BJ (cell line): ENCODE measurements around the gene CD79B. TPM values are rescaled to one million over a fixed set of nuclear protein-coding genes. Genes with fewer than 3 reads are reported as not detected.

Experiments used
- CTCF ChIA-PET: fragments of 350-600 bp; formaldehyde crosslinking; extraction: SDS; loops from one replicate; lab custom pipeline; 2021; ENCODE audit warnings: antibody characterized with exemption, inconsistent platforms; lab: Yijun Ruan, JAX
- POLR2A ChIA-PET: fragments of 300-600 bp; sonication (Branson Sonifier 250); formaldehyde crosslinking; extraction: SDS; loops from one replicate; lab custom pipeline; 2021; ENCODE audit warnings: antibody characterized with exemption; lab: Charles Lee
- DNase-seq: peaks from one replicate; pipeline ENCODE4 v3.0.0-alpha.2; 2011; ENCODE audit warnings: low read depth
- H3K27me3 ChIP-seq: 2 replicates; pipeline ENCODE4 v1.6.0; 2011; ENCODE audit warnings: low read length; ENCODE audit not compliant: control insufficient read depth, insufficient read depth
- H3K36me3 ChIP-seq: 2 replicates; pipeline ENCODE4 v1.5.1; 2011; ENCODE audit warnings: low read length; ENCODE audit not compliant: control insufficient read depth, insufficient read depth
- H3K4me3 ChIP-seq: 2 replicates; pipeline ENCODE4 v1.5.1; 2011; ENCODE audit warnings: low read depth, mild to moderate bottlenecking, control low read depth, low read length
- CTCF ChIP-seq: IDR thresholded peaks from 2 replicates; pipeline ENCODE4 v1.5.1; 2011; ENCODE audit warnings: low read depth, mild to moderate bottlenecking, control low read depth, inconsistent platforms, low read length, moderate library complexity; ENCODE audit not compliant: insufficient read depth
- polyA plus RNA-seq: library from polyadenylated mRNA; depleted of rRNA; stranded (reverse); fragments of >200 nt; gene quantifications from 2 replicates; pipeline ENCODE4 v1.2.3, GENCODE V29; 2011

Gene CD79B
- polyA plus RNA-seq, 1 experiment = 0.58 TPM

GRCh38 chr17:63954402-63955063, 22.4 kb upstream of the CD79B start:
- ChIA-PET CTCF (interaction anchor here (2.3 to 3.2 kb wide), 2 partner anchors 8 to 35 kb away, joined by 7 to 28 read pairs; no protein-coding TSS in a partner anchor), POLR2A (no interaction called here)
- no peaks in the 10 kb centered on the region for H3K36me3 ChIP-seq
- DNase-seq = no peak
- no peak overlapping the region for H3K4me3 ChIP-seq
- TF ChIP-seq CTCF = no peak
- H3K27me3 ChIP-seq = 0 out of 2 replicates have a peak, but pooled peaks cover 1% of the 10 kb centered on the region

GRCh38 chr17:63950940-63951907, 19.1 kb upstream of the CD79B start:
- Histone ChIP-seq H3K27me3 (peaks cover 3% of the 10 kb centered on the region; the same call in 1 of the 2 replicates), H3K4me3 (no peak overlapping the region), H3K36me3 (no peaks in the 10 kb centered on the region)
- DNase-seq = no peak
- POLR2A ChIA-PET = no interaction called here
- TF ChIP-seq CTCF = no peak
- CTCF ChIA-PET = interaction anchor here (1.0 to 2.2 kb wide), 5 partner anchors 7 to 31 kb away, joined by 3 to 5 read pairs (median 4); no protein-coding TSS in a partner anchor

GRCh38 chr17:63949576-63950250, 17.6 kb upstream of the CD79B start:
- peaks cover 3% of the 10 kb centered on the region; the same call in 1 of the 2 replicates for H3K27me3 ChIP-seq
- POLR2A ChIA-PET = no interaction called here
- H3K4me3 ChIP-seq = no peak overlapping the region
- H3K36me3 ChIP-seq = no peaks in the 10 kb centered on the region
- DNase-seq = no peak
- TF ChIP-seq CTCF = no peak
- CTCF ChIA-PET = interaction anchor here (1.0 to 1.3 kb wide), 2 partner anchors 27 to 30 kb away, joined by 3 to 5 read pairs; no protein-coding TSS in a partner anchor

GRCh38 chr17:63948521-63948920, 16.4 kb upstream of the CD79B start:
- peaks cover 3% of the 10 kb centered on the region; the same call in 1 of the 2 replicates for H3K27me3 ChIP-seq
- ChIA-PET CTCF (interaction anchor here (0.9 to 1.0 kb wide), 2 partner anchors 30 to 77 kb away, joined by 3 to 5 read pairs; partner anchors contain the start of gene GH1), POLR2A (interaction anchor here (0.6 kb wide), 1 partner anchor 17 kb away, joined by 3 read pairs; no protein-coding TSS in a partner anchor)
- no peak overlapping the region for H3K4me3 ChIP-seq
- H3K36me3 ChIP-seq = no peaks in the 10 kb centered on the region
- TF ChIP-seq CTCF = no peak
- DNase-seq = no peak
